ENCODE data around the gene NRK.
A peak's percentile ranks its signal among the peaks of the same experiment; 100 is the strongest.

Gene NRK

GRCh38 chrX:105865709-105866108, 43.4 kb downstream of the NRK start:
- no peak overlapping the region for H3K27ac ChIP-seq
- TF ChIP-seq ZFX (IDR thresholded peaks at IDR 0.05) (no peak), CTCF (conservative IDR thresholded peaks at IDR 0.05) (no peak)

GRCh38 chrX:105869701-105870100, 47.4 kb downstream of the NRK start:
- H3K27ac ChIP-seq: no peak overlapping the region
- no peak for TF ChIP-seq ZFX (IDR thresholded peaks at IDR 0.05)
- TF ChIP-seq CTCF (conservative IDR thresholded peaks at IDR 0.05): no peak

- H3K27ac ChIP-seq: no peak overlapping the region
- TF ChIP-seq ZFX (IDR thresholded peaks at IDR 0.05) (no peak), CTCF (conservative IDR thresholded peaks at IDR 0.05) (no peak)
Observed at GRCh38 chrX:105870445-105870844, 48.1 kb downstream of the NRK start.

GRCh38 chrX:105872941-105873340, 50.6 kb downstream of the NRK start:
- H3K27ac ChIP-seq: no peak overlapping the region
- TF ChIP-seq CTCF (conservative IDR thresholded peaks at IDR 0.05): no peak
- TF ChIP-seq ZFX (IDR thresholded peaks at IDR 0.05): no peak

- TF ChIP-seq CTCF (conservative IDR thresholded peaks at IDR 0.05) (no peak), ZFX (IDR thresholded peaks at IDR 0.05) (no peak)
- no peak overlapping the region for H3K27ac ChIP-seq
Observed at GRCh38 chrX:105874790-105875189, 52.5 kb downstream of the NRK start.

- TF ChIP-seq ZFX (IDR thresholded peaks at IDR 0.05) (no peak), CTCF (conservative IDR thresholded peaks at IDR 0.05) (peak; percentile 61)
- no peak overlapping the region for H3K27ac ChIP-seq
Observed at GRCh38 chrX:105876658-105877057, 54.3 kb downstream of the NRK start.

GRCh38 chrX:105880491-105880890, 58.2 kb downstream of the NRK start:
- no peak for TF ChIP-seq ZFX (IDR thresholded peaks at IDR 0.05)
- TF ChIP-seq CTCF (conservative IDR thresholded peaks at IDR 0.05): no peak
- H3K27ac ChIP-seq: no peak overlapping the region

Data from C4-2B (cell line).